IMR-90 (cell line): ENCODE measurements around the gene ZNF467. TPM values are rescaled to one million over a fixed set of nuclear protein-coding genes. Genes with fewer than 3 reads are reported as not detected.

Experiments
- ATAC-seq: fragments of 200-7000 bp; cut with Tn5 transposase; 2 replicates; pipeline ENCODE4 v1.9.1; 2020; ENCODE audit warnings: low read depth, mild to moderate bottlenecking, moderate library complexity
- BruUV-seq: library from RNA; stranded (reverse); fragments of 400-500 nt; replicated peaks from 2 replicates; lab custom pipeline; 2021; lab: Mats Ljungman, UMichigan
- CTCF ChIA-PET: fragments of 300-600 bp; formaldehyde crosslinking; extraction: SDS; loops from one replicate; lab custom pipeline; 2021; ENCODE audit warnings: antibody characterized with exemption; lab: Yijun Ruan, JAX
- POLR2A ChIA-PET: fragments of 300-600 bp; sonication (Branson Sonifier 250); formaldehyde crosslinking; loops from one replicate; lab custom pipeline; 2022; ENCODE audit warnings: antibody characterized with exemption; ENCODE audit not compliant: unreplicated experiment; lab: Charles Lee
- DNase-seq: peaks from one replicate; pipeline ENCODE4 v3.0.0; 2013
- H2AFZ ChIP-seq: replicated peaks from 2 replicates; pipeline ENCODE3; 2013; ENCODE audit warnings: low read length, mild to moderate bottlenecking; ENCODE audit not compliant: poor library complexity
- H2AK5ac ChIP-seq: 2 replicates; pipeline ENCODE4 v1.6.1; 2013; ENCODE audit warnings: low read depth, low read length, inconsistent platforms
- H2AK9ac ChIP-seq: replicated peaks from 2 replicates; pipeline ENCODE3; 2013; ENCODE audit warnings: mild to moderate bottlenecking, low read depth, low read length, moderate library complexity; ENCODE audit not compliant: poor library complexity
- H2BK120ac ChIP-seq: 2 replicates; pipeline ENCODE4 v1.6.1; 2013; ENCODE audit warnings: low read depth, low read length, inconsistent platforms
- H2BK15ac ChIP-seq: 3 replicates; pipeline ENCODE4 v1.6.1; 2013; ENCODE audit warnings: low read depth, low read length, inconsistent platforms
- H2BK20ac ChIP-seq: 2 replicates; pipeline ENCODE4 v1.6.1; 2013; ENCODE audit warnings: low read depth, mild to moderate bottlenecking, inconsistent platforms, low read length, moderate library complexity
- H2BK5ac ChIP-seq: 2 replicates; pipeline ENCODE4 v1.6.1; 2013; ENCODE audit warnings: mild to moderate bottlenecking, low read depth, low read length, inconsistent platforms; ENCODE audit not compliant: poor library complexity, severe bottlenecking
- H3K14ac ChIP-seq: replicated peaks from 2 replicates; pipeline ENCODE4 v1.6.1; 2013; ENCODE audit warnings: low read depth, low read length, inconsistent platforms
- H3K18ac ChIP-seq: 2 replicates; pipeline ENCODE4 v1.6.1; 2013; ENCODE audit warnings: low read depth, low read length, control low read depth
- H3K23ac ChIP-seq: 2 replicates; pipeline ENCODE4 v1.6.1; 2013; ENCODE audit warnings: low read depth, low read length, inconsistent platforms
- H3K27ac ChIP-seq: 2 replicates; pipeline ENCODE4 v1.5.1; 2013; ENCODE audit warnings: mild to moderate bottlenecking, control low read depth, low read length; ENCODE audit not compliant: insufficient read depth
- H3K27me3 ChIP-seq: 2 replicates; pipeline ENCODE4 v1.6.1; 2013; ENCODE audit warnings: low read length; ENCODE audit not compliant: control insufficient read depth, insufficient read depth
- H3K36me3 ChIP-seq: 2 replicates; pipeline ENCODE4 v1.6.1; 2013; ENCODE audit warnings: low read length, mixed read lengths; ENCODE audit not compliant: control insufficient read depth, insufficient read depth
- H3K4ac ChIP-seq: 2 replicates; pipeline ENCODE4 v1.6.1; 2013; ENCODE audit warnings: low read depth, low read length, inconsistent platforms
- H3K4me1 ChIP-seq: 2 replicates; pipeline ENCODE4 v1.6.1; 2013; ENCODE audit warnings: low read length, mixed read lengths; ENCODE audit not compliant: control insufficient read depth, insufficient read depth
- H3K4me2 ChIP-seq: 2 replicates; pipeline ENCODE4 v1.6.1; 2013; ENCODE audit warnings: low read depth, mild to moderate bottlenecking, control low read depth, low read length, moderate library complexity
- H3K4me3 ChIP-seq: 2 replicates; pipeline ENCODE4 v1.5.1; 2013; ENCODE audit warnings: low read depth, mild to moderate bottlenecking, control low read depth, low read length, moderate library complexity; ENCODE audit not compliant: insufficient read depth
- H3K56ac ChIP-seq: 2 replicates; pipeline ENCODE4 v1.6.1; 2013; ENCODE audit warnings: low read length, inconsistent platforms; ENCODE audit not compliant: insufficient read depth; ENCODE audit errors: extremely low read depth
- H3K79me1 ChIP-seq, 2 experiments: 2 replicates each; pipeline ENCODE4 v1.6.1; 2013; ENCODE audit warnings: low read length in 2 of 2, inconsistent platforms in 1 of 2, low read depth in 1 of 2
- H3K9ac ChIP-seq: 2 replicates; pipeline ENCODE4 v1.6.1; 2013; ENCODE audit warnings: low read depth, low read length, control low read depth
- H3K9me1 ChIP-seq: 2 replicates; pipeline ENCODE4 v1.6.1; 2013; ENCODE audit warnings: low read length, inconsistent platforms; ENCODE audit not compliant: insufficient read depth
- H3K9me3 ChIP-seq: 2 replicates; pipeline ENCODE4 v1.6.1; 2013; ENCODE audit warnings: low read length; ENCODE audit not compliant: control insufficient read depth, insufficient read depth
- H4K20me1 ChIP-seq: 2 replicates; pipeline ENCODE4 v1.6.1; 2013; ENCODE audit warnings: low read length, inconsistent platforms; ENCODE audit not compliant: insufficient read depth
- H4K5ac ChIP-seq: 2 replicates; pipeline ENCODE4 v1.6.1; 2013; ENCODE audit warnings: mild to moderate bottlenecking, low read depth, low read length, control low read depth
- H4K8ac ChIP-seq, 2 experiments: 2 replicates each; pipeline ENCODE4 v1.6.1; 2013; ENCODE audit warnings: low read depth in 2 of 2, low read length in 2 of 2, control low read depth in 1 of 2, inconsistent platforms in 1 of 2
- H4K91ac ChIP-seq: 2 replicates; pipeline ENCODE4 v1.6.1; 2013; ENCODE audit warnings: low read depth, low read length, inconsistent platforms; ENCODE audit not compliant: insufficient read depth
- BHLHE40 ChIP-seq: fragments of 150-350 bp; IDR thresholded peaks from 2 replicates; pipeline ENCODE4 v1.6.1; 2016; ENCODE audit warnings: mild to moderate bottlenecking, low read depth, low read length
- CEBPB ChIP-seq: IDR thresholded peaks from 2 replicates; pipeline ENCODE4 v1.6.1; 2012; ENCODE audit warnings: low read depth, low read length, improper control_type of control experiment
- CHD1 ChIP-seq: IDR thresholded peaks from 2 replicates; pipeline ENCODE4 v1.6.1; 2012; ENCODE audit warnings: low read depth, low read length, improper control_type of control experiment
- CTCF ChIP-seq: conservative IDR thresholded peaks from 2 replicates; pipeline ENCODE4 v1.5.1; 2012; ENCODE audit warnings: mild to moderate bottlenecking, low read depth, low read length, improper control_type of control experiment
- ELK1 ChIP-seq: fragments of 150-350 bp; IDR thresholded peaks from 2 replicates; pipeline ENCODE4 v1.6.1; 2016; ENCODE audit warnings: low read depth, mild to moderate bottlenecking, low read length, moderate library complexity, borderline replicate concordance
- FOS ChIP-seq: fragments of 150-350 bp; IDR thresholded peaks from 2 replicates; pipeline ENCODE4 v1.6.1; 2016; ENCODE audit warnings: low read depth, low read length
- MAFK ChIP-seq: IDR thresholded peaks from 2 replicates; pipeline ENCODE4 v1.6.1; 2012; ENCODE audit warnings: low read depth, low read length, improper control_type of control experiment
- MAZ ChIP-seq: IDR thresholded peaks from 2 replicates; pipeline ENCODE4 v1.6.1; 2012; ENCODE audit warnings: low read depth, mild to moderate bottlenecking, low read length, improper control_type of control experiment, moderate library complexity, borderline replicate concordance
- MXI1 ChIP-seq: IDR thresholded peaks from 2 replicates; pipeline ENCODE4 v1.6.1; 2012; ENCODE audit warnings: low read depth, mild to moderate bottlenecking, low read length, moderate library complexity, borderline replicate concordance
- NFE2L2 ChIP-seq: fragments of 150-350 bp; IDR thresholded peaks from 2 replicates; pipeline ENCODE4 v1.6.1; 2016; ENCODE audit warnings: low read depth, mild to moderate bottlenecking, low read length
- POLR2A ChIP-seq: IDR thresholded peaks from 2 replicates; pipeline ENCODE4 v1.6.1; 2012; ENCODE audit warnings: mild to moderate bottlenecking, low read depth, low read length
- RAD21 ChIP-seq: IDR thresholded peaks from 2 replicates; pipeline ENCODE4 v1.6.1; 2012; ENCODE audit warnings: low read length, improper control_type of control experiment
- RCOR1 ChIP-seq: IDR thresholded peaks from 2 replicates; pipeline ENCODE4 v1.6.1; 2012; ENCODE audit warnings: mild to moderate bottlenecking, low read length, improper control_type of control experiment; ENCODE audit not compliant: insufficient replicate concordance
- RFX5 ChIP-seq: IDR thresholded peaks from 2 replicates; pipeline ENCODE4 v1.8.0; 2012; ENCODE audit warnings: low read depth, mild to moderate bottlenecking, low read length, moderate library complexity
- SMC3 ChIP-seq: fragments of 150-350 bp; IDR thresholded peaks from 2 replicates; pipeline ENCODE4 v1.6.1; 2016; ENCODE audit warnings: low read depth, mild to moderate bottlenecking, antibody characterized with exemption, low read length, moderate library complexity
- USF2 ChIP-seq: fragments of 150-350 bp; IDR thresholded peaks from 2 replicates; pipeline ENCODE4 v1.6.1; 2017; ENCODE audit warnings: mild to moderate bottlenecking, antibody characterized with exemption, low read length, low read depth
- WGBS, 2 experiments: methylation state at CpG; one replicate each; pipeline versions ENCODE4 v1.1.5 to v1.1.7; 2013; ENCODE audit warnings: missing lambda C conversion rate in 2 of 2; ENCODE audit not compliant: insufficient read length in 1 of 2; ENCODE audit errors: extremely low coverage in 2 of 2; 5-methylcytosine and 5-hydroxymethylcytosine counted together
- dilution Hi-C: fragments of 300-500 bp; cut with HindIII; formaldehyde crosslinking; loops from one replicate; pipeline ENCODE4 v1.14.3; 2018; ENCODE audit warnings: low sequenced_read_pairs; ENCODE audit not compliant: unreplicated experiment
- in situ Hi-C: fragments of 300-500 bp; cut with MboI; formaldehyde crosslinking; loops from 3 replicates; pipeline ENCODE4 v1.14.3; 2019; ENCODE audit warnings: low sequenced_read_pairs, inconsistent platforms, mixed read lengths
- intact Hi-C: fragments of 100-400 bp; cut with micrococcal nuclease; formaldehyde crosslinking; loops from 2 replicates; pipeline ENCODE4 v1.10.0; 2022
- polyA plus RNA-seq, 3 experiments: library from polyadenylated mRNA; depleted of rRNA; stranded (reverse); fragments of >200 nt; gene quantifications; 2 replicates each; pipeline ENCODE4 v1.2.3, GENCODE V29; 2012; ENCODE audit warnings: low replicate concordance in 1 of 3
- total RNA-seq: library from RNA; depleted of rRNA; stranded (reverse); fragments of >200 nt; gene quantifications from 2 replicates; pipeline ENCODE4 v1.2.3, GENCODE V29; 2012

Gene ZNF467
- total and polyA plus RNA-seq, 2 of the 4 experiments (the other 2 are of a cell fraction), result 0.67 TPM; not detected in 1

- in situ Hi-C loops, result no loop called here
- no peaks in the 10 kb centered on the region for H3K79me1 ChIP-seq
- H3K36me3 ChIP-seq, result no peaks in the 10 kb centered on the region
- BruUV-seq, result no TSS peak
- CTCF ChIA-PET, result interaction anchor here (0.6 to 1.2 kb wide), 2 partner anchors 8 to 22 kb away, joined by 3 to 4 read pairs; no protein-coding TSS in a partner anchor
- no peak overlapping the region for H2BK20ac ChIP-seq
- no peak overlapping the region for H4K5ac ChIP-seq
- H4K91ac ChIP-seq, result no peak overlapping the region
- H3K23ac ChIP-seq, result no peak overlapping the region
- ATAC-seq, result no peak
- H3K14ac ChIP-seq, result no peak overlapping the region
- no peaks in the 10 kb centered on the region for H3K4me1 ChIP-seq
- POLR2A ChIA-PET, result no interaction called here
- no peak overlapping the region for H3K4ac ChIP-seq
- no peak overlapping the region for H3K9ac ChIP-seq
- no peak for DNase-seq
- WGBS, 2 experiments, result 68% methylated on average over 7 of the region's 16 CpGs; no CpG with 5 or more reads in 1 of the 2 experiments
- no peak overlapping the region for H2AFZ ChIP-seq
- H3K18ac ChIP-seq, result no peak overlapping the region
- no peaks in the 10 kb centered on the region for H3K9me3 ChIP-seq
- TF ChIP-seq CTCF (no peak), MAFK (no peak), RFX5 (no peak), RCOR1 (no peak), NFE2L2 (no peak), CEBPB (no peak), BHLHE40 (no peak), SMC3 (no peak), CHD1 (no peak), MAZ (no peak), FOS (no peak), MXI1 (no peak), USF2 (no peak), ELK1 (no peak), POLR2A (no peak), RAD21 (no peak)
- no peaks in the 10 kb centered on the region for H3K9me1 ChIP-seq
- peaks cover 15% of the 10 kb centered on the region for H3K27me3 ChIP-seq
- H2BK15ac ChIP-seq, result no peak overlapping the region
- H3K4me2 ChIP-seq, result no peak overlapping the region
- no peaks in the 10 kb centered on the region for H4K20me1 ChIP-seq
- no peak overlapping the region for H2AK5ac ChIP-seq
- H2BK5ac ChIP-seq, result no peak overlapping the region
- no peak overlapping the region for H3K56ac ChIP-seq
- H3K27ac ChIP-seq, result no peak overlapping the region
- intact Hi-C loops, result no loop called here
- H2BK120ac ChIP-seq, result no peak overlapping the region
- dilution Hi-C loops, result no loop called here
- H4K8ac ChIP-seq, result no peak overlapping the region
- H2AK9ac ChIP-seq, result no peak overlapping the region
- no peak overlapping the region for H3K4me3 ChIP-seq
Measured at GRCh38 chr7:149806726-149807125, 33.3 kb upstream of the ZNF467 start.
